Measurements from ENCODE around the gene QDPR.
"Not testable (repeated sequence)": the region's sequence is repeated elsewhere in the genome, so short reads cannot be mapped to it uniquely, and the experiment has no call there.

QDPR gene

DNA sequence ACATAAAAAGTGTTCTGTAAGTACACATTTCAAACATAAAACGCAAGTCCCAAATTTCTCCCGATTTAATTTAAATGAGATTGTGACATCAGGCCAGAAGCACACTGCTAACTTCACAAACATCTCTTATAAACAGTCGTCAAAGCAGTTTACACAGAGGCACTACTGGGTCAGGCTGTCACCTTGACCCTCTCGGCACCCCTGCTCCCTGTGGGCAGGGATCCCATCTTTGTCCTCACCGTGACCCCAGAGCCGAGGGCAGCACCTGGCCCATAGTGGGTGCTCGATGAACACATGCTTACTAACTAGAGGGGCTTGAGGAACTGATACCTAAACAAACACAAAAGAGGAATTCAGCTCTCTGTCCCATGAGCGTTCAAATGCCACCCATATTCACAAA lies 22.2 kb downstream of the QDPR start:
- peak; percentile 43 for FAIRE-seq

DNA sequence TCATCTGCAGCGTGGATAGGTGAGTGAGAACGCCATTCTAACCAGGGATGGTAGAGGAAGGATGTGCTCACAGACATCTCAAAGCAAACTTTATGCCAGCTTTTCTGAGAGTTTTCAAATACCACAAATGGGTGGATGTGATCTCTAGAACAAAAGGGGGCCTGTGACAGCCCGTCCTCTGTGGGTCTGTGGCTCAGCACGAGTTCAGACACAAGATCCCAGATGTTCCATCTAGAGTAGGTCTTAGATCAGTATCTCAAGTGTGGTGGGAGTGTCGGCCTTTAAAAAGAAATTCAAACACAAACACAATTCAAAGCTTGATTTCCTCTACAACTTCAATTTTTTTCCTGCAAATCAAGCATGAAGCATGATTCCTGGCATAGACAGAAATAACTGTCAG lies 22.8 kb downstream of the QDPR start:
- no peak for FAIRE-seq

DNA sequence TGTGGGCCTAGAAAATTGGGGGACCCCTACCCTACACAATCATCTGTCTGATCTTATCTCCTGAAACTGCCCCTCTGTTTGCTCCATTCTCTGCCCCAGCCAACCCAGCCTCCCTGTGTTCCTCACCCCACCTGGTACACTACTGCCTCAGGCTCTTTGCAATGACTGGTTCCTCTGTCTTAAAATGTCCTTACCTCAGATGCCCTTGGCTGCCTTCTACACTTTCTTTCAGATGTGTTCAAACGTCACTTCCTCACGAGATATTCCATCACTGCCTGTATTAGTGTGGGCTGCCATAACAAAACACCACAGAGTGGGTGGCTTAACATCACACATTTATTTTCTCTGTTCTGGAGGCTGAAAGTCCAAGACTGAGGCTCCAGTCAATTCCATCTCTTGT lies 29.2 kb downstream of the QDPR start:
- no peak for FAIRE-seq

DNA sequence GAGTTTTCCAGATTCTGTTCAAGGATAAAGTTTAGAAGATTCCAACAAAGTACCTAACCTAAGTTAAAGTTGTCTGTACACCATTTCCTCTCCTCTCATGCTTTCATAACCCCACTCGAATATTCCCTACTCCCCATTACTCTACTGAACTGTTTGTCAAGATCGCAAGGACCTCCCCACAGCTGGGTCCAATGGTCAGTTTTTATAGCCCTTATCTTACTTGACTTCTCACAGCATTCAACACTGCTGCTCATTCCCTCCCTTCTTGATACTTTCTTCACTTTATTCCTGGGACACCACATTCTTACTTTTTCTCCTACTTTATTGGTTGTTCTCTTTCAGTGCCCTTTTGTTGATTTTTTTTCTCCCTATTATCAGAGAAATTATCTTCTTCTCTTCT lies 30.9 kb downstream of the QDPR start:
- no peak for FAIRE-seq

DNA sequence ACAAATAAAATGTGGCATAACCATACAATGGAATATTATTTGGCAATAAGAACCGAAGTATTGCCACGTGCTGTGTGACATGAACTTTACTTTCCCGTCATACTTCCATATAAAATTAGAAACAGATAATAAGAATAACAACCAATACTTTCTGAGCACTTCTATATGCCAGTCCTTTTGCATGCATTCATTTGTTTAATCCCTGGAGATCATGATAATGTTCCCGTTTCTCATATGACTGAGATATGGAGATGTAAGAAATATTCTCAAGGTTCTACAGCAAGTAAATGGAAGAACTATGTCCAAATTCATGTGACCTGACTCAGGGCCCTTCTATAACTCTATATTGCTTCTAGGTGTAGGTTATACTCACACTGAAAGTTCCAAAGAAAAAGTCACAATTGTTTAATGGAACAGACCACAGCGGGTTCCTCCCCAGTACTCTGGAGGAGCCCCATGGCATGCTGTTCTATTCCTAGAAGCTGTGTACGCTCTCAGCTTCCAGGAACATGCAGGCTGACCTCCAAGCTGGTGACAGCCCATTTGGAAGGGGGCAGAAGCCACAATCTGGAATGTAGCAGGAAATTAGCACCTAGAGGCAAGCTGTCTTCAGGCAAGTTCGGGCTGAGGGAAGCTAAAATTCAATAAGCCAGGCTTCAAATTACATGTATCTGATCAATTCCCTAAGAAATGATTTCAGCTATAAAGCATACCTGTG lies 31.5 kb downstream of the QDPR start:
- no peak for FAIRE-seq

DNA sequence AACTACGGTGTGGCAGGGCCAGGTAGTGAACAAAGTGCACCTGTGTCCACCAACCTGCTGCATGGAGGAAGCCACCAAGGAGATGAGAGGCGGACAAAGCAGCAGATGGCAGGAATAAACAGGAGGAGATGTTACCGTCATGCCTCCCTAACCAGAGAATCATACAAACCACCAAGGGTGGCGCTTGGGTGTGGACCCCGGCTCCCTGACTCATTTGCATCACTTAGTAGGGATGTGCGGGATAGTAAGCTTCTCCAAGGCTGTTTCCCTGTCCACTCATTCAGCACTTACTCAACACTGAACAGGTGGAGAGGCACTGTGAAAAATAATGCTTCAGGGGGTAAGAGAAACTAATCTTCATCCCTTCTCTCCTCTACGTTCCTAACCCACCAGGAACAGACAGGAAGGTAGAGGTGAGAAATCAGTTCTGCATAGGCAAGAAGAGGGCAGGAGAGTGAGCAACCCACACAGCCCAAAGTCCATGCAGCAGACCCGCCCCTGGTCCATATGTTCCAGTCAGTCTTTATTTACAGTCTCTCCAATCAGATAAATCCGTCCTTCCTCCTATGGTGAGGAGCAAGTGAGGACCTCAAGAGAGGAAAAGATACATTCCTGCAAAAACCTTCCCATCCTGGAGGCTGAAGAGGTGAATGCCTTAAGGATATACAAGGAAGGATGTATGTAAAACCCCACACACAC lies 34.0 kb downstream of the QDPR start:
- FAIRE-seq: no peak

DNA sequence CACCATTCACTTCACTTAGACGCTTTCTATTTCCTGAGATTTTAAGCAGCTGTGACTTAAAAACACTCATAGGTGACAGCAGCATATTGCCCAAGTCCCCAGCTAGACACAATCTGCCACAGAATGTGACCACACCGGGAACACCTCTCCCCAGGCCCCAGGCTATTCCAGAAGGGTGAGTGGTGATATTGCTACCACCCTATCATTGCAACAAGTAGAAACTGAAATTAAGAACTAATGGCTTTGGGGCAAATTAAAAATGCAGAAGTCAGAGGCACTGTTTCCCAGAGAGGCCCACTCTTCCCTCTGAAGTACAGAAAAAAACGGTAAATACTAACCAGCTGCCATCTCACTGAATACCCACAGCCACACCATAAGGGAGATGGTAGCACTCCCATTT lies 35.0 kb downstream of the QDPR start:
- FAIRE-seq: no peak

DNA sequence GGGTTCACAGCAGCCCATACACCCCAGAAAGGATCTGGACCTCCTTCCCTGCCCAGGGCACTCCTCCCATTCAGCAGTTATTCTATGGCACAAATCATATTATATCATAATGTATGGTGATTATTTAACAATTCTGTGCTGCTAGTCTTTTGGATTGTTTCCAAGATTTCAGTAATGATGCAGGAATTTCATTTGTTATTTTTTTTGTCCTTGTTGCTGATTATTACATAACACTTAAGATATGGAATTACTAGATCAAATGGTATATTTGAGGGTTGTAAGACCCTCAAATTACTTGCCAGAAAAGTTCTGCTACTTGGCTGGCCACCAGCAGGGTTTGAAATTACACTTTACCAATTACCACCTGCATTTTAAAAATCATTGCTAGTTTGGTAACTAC lies 36.4 kb downstream of the QDPR start:
- FAIRE-seq: no peak

DNA sequence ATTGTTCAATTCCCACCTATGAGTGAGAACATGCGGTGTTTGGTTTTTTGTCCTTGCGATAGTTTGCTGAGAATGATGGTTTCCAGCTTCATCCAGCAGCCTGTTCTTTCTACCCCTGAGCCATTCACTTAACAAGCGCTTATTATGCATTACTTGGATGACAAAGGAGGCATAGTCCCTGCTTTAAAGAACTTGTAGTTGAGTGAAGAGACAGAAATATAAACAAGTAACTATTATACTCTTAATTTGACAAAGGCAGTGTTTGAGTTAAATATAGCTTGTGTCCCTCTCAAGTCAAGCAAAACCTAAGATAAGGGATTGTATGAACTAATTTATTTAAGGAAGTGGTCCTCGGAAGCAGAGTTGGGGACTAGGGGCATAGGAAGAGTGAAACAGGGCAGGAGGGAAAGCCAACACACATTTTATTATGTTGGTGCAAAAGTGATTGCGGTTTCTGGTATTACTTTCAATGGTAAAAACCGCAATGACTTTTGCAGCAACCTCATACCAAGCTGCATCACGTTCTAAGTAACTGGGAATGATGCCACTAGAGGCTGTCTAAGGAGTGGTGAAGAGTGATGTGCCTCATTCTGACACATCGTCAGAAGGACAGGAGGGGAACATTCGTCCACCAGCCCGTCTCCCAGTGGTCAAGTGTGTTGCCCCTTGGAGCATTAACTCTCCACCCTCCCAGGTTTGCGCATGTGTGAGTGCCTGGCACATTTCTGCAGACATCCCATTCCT lies 41.8 kb downstream of the QDPR start:
- FAIRE-seq: no peak

DNA sequence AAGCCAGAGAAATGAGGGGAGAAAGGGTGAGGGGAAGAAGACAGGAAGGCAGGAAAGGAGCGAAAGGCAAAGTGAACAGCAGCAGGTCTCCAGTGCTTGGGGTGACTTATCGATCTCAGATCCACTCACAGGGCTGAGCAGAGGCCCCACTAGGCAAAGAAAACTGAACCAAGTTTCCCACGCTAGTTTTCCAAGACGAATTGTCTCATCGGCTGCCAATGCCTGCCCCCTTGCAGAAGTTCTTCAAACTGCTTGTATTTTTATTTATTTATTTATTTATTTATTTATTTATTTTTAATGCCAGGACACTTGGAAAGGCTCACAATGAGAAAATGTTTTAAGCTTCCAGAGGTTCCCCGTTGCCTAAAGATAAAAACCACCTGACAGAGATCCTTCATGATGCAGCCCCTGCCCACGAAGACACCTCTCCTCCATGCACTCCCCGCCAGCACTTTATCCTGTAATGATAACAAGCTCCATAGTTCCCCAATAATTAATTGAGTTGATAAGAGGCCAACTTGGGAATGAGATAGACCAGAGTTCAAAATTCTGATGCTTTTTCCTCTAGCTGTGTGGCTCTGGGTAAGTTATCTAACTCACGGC lies 43.2 kb downstream of the QDPR start:
- FAIRE-seq: no peak

DNA sequence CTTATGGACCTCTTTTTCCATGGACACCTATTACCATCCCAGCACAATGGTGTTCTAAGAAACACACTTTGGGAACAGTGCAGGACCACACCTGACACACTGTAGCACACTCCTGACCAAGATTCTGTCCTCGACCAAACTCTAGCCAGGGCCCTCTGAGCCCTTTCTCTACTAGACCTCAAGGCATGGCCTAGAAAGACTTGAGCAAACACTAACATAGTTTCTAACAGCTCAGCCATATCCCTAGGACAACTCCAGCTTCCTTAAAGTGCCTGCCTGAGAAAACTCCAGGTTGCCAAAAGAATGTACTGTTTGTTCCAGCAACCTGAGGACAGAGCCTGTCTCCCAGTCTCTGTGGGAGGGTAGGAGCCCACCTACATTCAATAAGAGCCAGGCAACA lies 48.3 kb downstream of the QDPR start:
- no peak for FAIRE-seq

DNA sequence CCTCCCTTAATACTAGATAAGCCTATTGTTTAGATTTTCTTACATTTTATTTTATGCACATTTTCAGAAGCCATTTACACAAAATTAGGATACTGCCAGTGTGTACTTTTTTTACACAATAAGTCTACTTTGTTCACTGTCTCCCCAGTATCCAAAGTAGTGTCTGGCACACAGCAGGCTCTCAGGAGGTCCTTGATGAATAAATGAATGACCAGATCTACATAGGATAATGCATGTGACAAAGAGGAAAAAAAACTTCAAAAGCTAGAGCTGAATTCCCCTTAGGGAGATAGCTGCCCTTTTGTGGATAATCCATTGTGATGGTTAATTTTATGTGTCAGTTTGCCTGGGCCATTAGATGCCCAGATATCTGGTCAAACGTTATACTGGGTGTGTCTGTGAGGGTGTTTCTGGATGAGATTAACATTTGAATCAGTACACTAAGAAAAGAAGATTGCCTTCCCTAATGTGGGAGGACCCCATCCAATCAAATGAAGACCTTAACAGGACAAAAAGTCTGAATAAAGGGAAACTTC lies 61.6 kb downstream of the QDPR start:
- FAIRE-seq: no peak

DNA sequence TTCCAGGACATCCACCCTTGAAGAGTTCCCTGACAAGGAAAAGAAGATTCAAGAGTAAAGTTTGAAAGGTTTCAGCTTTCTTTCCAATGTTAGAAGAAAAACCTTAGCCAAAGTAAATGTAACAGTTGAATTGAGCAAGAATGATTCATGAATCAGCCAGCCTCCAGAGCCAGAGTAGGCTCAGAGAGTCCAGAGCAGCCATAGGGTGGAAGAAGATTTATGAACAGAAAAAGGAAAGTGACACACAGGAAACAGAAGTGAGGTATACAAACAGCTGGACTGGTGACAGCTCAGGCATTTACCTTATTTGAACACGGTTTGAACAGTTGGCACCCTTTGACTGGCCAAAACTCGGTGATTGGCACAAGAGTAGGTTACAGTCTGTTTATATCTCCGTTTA lies 63.2 kb downstream of the QDPR start:
- no peak for FAIRE-seq

DNA sequence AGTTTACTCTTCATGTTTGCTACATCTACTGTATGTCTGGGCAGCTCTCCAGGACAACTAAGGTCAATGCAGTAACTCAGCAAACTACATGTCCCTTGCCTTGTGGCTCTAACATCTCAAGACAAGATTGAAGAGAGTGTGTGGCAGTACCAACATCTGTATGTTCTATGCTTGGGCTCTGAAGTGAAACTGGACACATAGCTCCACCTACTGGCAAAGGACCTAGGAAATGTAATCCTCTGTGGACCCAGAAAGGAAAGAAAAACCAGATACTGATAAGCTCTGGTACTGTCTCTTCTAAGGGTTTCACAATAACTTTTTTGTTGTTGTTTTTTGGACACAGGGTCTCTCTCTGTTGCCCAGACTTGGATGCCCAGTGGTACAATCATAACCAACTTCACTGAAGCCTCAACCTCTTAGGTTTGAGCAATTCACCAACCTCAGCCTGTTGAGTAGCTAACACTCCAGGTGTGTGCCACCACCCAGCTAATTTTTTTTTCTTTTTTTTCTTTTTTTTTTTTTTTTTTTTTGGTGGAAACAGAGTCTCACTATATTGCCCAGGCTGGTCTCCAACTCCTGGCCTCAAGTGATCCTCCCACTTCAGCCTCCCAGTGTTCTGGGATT lies 64.1 kb downstream of the QDPR start:
- FAIRE-seq: no peak

DNA sequence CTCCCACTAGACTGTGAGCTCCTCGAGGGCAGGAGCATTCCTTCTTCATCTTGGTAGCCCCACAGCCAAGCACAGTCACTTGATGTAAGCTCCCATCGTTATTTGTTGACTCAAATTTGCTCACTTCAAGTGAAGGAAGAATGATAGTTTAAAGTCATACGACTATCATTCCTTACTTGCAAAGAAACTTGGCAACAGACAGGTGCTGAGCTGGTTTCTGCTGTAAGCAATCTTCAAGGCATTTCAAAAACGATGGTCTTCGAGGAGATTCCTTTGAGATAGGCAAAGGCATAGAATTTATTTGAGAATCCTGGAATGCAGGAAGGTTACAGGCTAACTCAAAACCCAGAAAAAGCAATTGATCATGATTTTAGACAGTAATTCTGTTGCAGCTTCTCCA lies 64.8 kb downstream of the QDPR start:
- no peak for FAIRE-seq

DNA sequence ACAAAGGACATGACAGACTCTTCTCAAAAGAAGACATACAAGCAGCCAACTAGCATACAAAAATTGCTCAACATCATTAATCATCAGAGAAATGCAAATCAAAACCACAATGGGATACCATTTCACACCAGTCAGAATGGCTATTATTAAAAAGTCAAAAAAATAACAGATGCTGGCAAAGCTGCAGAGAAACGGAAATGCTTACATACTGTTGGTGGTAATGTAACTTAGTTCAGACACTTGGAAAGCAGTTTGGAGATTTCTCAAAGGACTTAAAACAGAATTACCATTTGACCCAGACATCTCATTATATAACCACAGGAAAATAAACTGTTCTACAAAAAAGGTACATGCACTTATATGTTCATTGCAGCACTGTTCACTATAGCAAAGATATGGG lies 69.4 kb downstream of the QDPR start:
- FAIRE-seq: not testable (repeated sequence)

DNA sequence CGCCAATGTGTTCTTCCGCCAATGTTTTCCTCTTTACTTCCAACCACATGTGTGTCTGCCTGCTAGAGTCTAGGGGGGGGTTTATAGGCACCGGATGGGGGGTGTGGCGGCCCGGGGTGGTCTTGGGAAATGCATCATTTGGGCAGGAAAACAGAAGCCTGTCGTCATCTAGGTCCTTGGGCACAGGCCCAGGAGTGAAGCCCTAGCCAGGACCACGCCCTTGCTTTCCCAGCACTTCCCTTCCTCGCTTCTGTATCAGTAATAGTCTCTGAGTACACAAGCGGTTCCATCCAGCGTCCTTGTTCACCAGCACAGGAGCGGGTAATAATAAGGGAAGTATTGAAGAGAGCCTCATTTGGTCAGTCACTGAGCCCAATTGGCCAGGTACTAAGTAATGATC lies 74.5 kb downstream of the QDPR start:
- FAIRE-seq: no peak

DNA sequence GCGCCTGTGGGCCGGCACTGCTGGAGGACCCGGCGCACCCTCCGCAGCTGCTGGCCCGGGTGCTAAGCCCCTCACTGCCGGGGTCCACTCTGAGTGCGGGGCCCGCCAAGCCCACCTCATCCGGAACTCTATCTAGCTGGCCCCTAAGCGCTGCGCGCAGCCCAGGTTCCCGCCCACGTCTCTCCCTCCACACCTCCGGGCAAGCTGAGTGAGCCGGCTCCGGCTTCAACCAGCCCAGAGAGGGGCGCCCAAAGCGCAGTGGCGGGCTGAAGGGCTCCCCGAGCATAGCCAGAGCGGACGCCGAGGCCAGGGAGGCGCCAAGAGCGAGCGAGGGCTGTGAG lies 75.2 kb downstream of the QDPR start:
- no peak for FAIRE-seq

Data from endometrium (tissue), 2 donors.